Caco-2 (cell line): ENCODE measurements around the gene NEUROG3. TPM values are rescaled to one million over a fixed set of nuclear protein-coding genes. Genes with fewer than 3 reads are reported as not detected.
"Not testable (repeated sequence)": the region's sequence is repeated elsewhere in the genome, so short reads cannot be mapped to it uniquely, and the experiment has no call there.

Experiments
- BruUV-seq: library from RNA; stranded (reverse); fragments of 400-500 nt; replicated peaks from 2 replicates; lab custom pipeline; 2021; lab: Mats Ljungman, UMichigan
- CTCF ChIA-PET: fragments of 300-600 bp; sonication (Branson Sonifier 250); formaldehyde crosslinking; loops from one replicate; lab custom pipeline; 2022; ENCODE audit warnings: antibody characterized with exemption; lab: Charles Lee
- POLR2A ChIA-PET: fragments of 300-600 bp; sonication (Branson Sonifier 250); formaldehyde crosslinking; loops from one replicate; lab custom pipeline; 2022; ENCODE audit warnings: antibody characterized with exemption; lab: Charles Lee
- DNase-seq, 2 experiments: peaks; one replicate each; pipeline versions ENCODE4 v3.0.0 to v3.0.0-alpha.2; 2020 to 2022
- H3K27me3 ChIP-seq: replicated peaks from 2 replicates; pipeline ENCODE4 v1.6.0; 2011; ENCODE audit warnings: low read length; ENCODE audit not compliant: control insufficient read depth, insufficient read depth
- H3K36me3 ChIP-seq: 2 replicates; pipeline ENCODE4 v1.5.1; 2011; ENCODE audit warnings: low read length; ENCODE audit not compliant: control insufficient read depth, insufficient read depth
- H3K4me1 ChIP-seq: fragments of 250-450 bp; sonication (Bioruptor Pico); 2 replicates; pipeline ENCODE4 v1.5.1; 2020; ENCODE audit warnings: mild to moderate bottlenecking
- H3K4me3 ChIP-seq: 2 replicates; pipeline ENCODE4 v1.5.1; 2011; ENCODE audit warnings: low read depth, mild to moderate bottlenecking, control low read depth, low read length
- H3K9me3 ChIP-seq: fragments of 250-450 bp; sonication (Bioruptor Pico); 2 replicates; pipeline ENCODE4 v1.5.1; 2020; ENCODE audit warnings: mild to moderate bottlenecking, moderate library complexity
- H3K27ac Mint-ChIP-seq: one replicate; pipeline ENCODE4 v1.8.0; 2022; ENCODE audit warnings: mixed read lengths; ENCODE audit not compliant: unreplicated experiment
- H3K27me3 Mint-ChIP-seq: one replicate; pipeline ENCODE4 v1.8.0; 2022; ENCODE audit warnings: mixed read lengths; ENCODE audit not compliant: insufficient read depth, unreplicated experiment
- H3K36me3 Mint-ChIP-seq: one replicate; pipeline ENCODE4 v1.8.0; 2022; ENCODE audit warnings: mild to moderate bottlenecking, mixed read lengths; ENCODE audit not compliant: insufficient read depth, unreplicated experiment
- H3K4me1 Mint-ChIP-seq: one replicate; pipeline ENCODE4 v1.8.0; 2022; ENCODE audit warnings: low read depth, mixed read lengths; ENCODE audit not compliant: unreplicated experiment
- H3K4me3 Mint-ChIP-seq: one replicate; pipeline ENCODE4 v1.8.0; 2022; ENCODE audit warnings: mild to moderate bottlenecking, moderate library complexity, mixed read lengths; ENCODE audit not compliant: unreplicated experiment
- H3K9me3 Mint-ChIP-seq: one replicate; pipeline ENCODE4 v1.8.0; 2022; ENCODE audit warnings: mixed read lengths; ENCODE audit not compliant: unreplicated experiment
- CTCF ChIP-seq, 2 experiments: fragments of 200-600 bp in 1 of 2; IDR thresholded peaks; 1 replicate in 1 of 2; 2 replicates in 1 of 2; pipeline versions ENCODE4 v1.5.1 to v1.8.0; 2011 to 2022; ENCODE audit warnings: antibody characterized with exemption in 1 of 2, control low read depth in 1 of 2, inconsistent platforms in 1 of 2, low read depth in 1 of 2, low read length in 1 of 2, mild to moderate bottlenecking in 1 of 2, moderate library complexity in 1 of 2; ENCODE audit not compliant: insufficient read depth in 1 of 2, severe bottlenecking in 1 of 2, unreplicated experiment in 1 of 2
- intact Hi-C: fragments of 100-400 bp; cut with micrococcal nuclease; formaldehyde crosslinking; loops from one replicate; pipeline ENCODE4 v1.10.0; 2022; ENCODE audit not compliant: unreplicated experiment
- total RNA-seq: library from RNA; stranded (reverse); gene quantifications from 2 replicates; pipeline ENCODE4 v1.2.3, GENCODE V29; 2022

The NEUROG3 gene
- total RNA-seq, 1 experiment from 2014 or later = not detected

GRCh38 chr10:69541463-69541862, 31.8 kb downstream of the NEUROG3 start:
- H3K9me3 ChIP-seq = peaks cover 21% of the 10 kb centered on the region
- intact Hi-C loops = no loop called here
- Mint-ChIP-seq H3K36me3 (no peaks in the 10 kb centered on the region), H3K27ac (no peak overlapping the region), H3K4me3 (no peak overlapping the region), H3K27me3 (peaks cover 7% of the 10 kb centered on the region), H3K9me3 (peaks cover 55% of the 10 kb centered on the region), H3K4me1 (no peaks in the 10 kb centered on the region)
- no peak overlapping the region for H3K4me3 ChIP-seq
- H3K4me1 ChIP-seq = no peaks in the 10 kb centered on the region
- H3K36me3 ChIP-seq = no peaks in the 10 kb centered on the region
- CTCF ChIA-PET = no interaction called here
- no peaks in the 10 kb centered on the region for H3K27me3 ChIP-seq
- no peak for DNase-seq
- no peak for TF ChIP-seq CTCF (IDR thresholded peaks at IDR 0.05; ENCODE audit: insufficient read depth in 1 of 2, low read depth in 1 of 2, low read length in 1 of 2, severe bottlenecking in 1 of 2, unreplicated experiment in 1 of 2)
- BruUV-seq = no TSS peak
- POLR2A ChIA-PET = interaction anchor here (0.6 kb wide), 1 partner anchor 44 kb away, joined by 3 read pairs; no protein-coding TSS in a partner anchor

GRCh38 chr10:69538461-69538860, 34.8 kb downstream of the NEUROG3 start:
- Mint-ChIP-seq H3K4me1 (no peaks in the 10 kb centered on the region), H3K36me3 (no peaks in the 10 kb centered on the region), H3K27ac (no peak overlapping the region), H3K9me3 (peaks cover 46% of the 10 kb centered on the region), H3K4me3 (no peak overlapping the region), H3K27me3 (peaks cover 3% of the 10 kb centered on the region)
- H3K9me3 ChIP-seq = peaks cover 21% of the 10 kb centered on the region
- CTCF ChIA-PET = no interaction called here
- H3K4me3 ChIP-seq = no peak overlapping the region
- DNase-seq = no peak
- BruUV-seq = no TSS peak
- H3K36me3 ChIP-seq = no peaks in the 10 kb centered on the region
- no peaks in the 10 kb centered on the region for H3K27me3 ChIP-seq
- intact Hi-C loops = no loop called here
- no peaks in the 10 kb centered on the region for H3K4me1 ChIP-seq
- POLR2A ChIA-PET = no interaction called here
- no peak for TF ChIP-seq CTCF (IDR thresholded peaks at IDR 0.05; ENCODE audit: insufficient read depth in 1 of 2, low read depth in 1 of 2, low read length in 1 of 2, severe bottlenecking in 1 of 2, unreplicated experiment in 1 of 2)

GRCh38 chr10:69537449-69537848, 35.8 kb downstream of the NEUROG3 start:
- H3K9me3 ChIP-seq = peaks cover 24% of the 10 kb centered on the region
- Mint-ChIP-seq H3K4me3 (no peak overlapping the region), H3K4me1 (no peaks in the 10 kb centered on the region), H3K36me3 (no peaks in the 10 kb centered on the region), H3K27me3 (peaks cover 8% of the 10 kb centered on the region), H3K27ac (no peak overlapping the region), H3K9me3 (peaks cover 42% of the 10 kb centered on the region)
- H3K4me1 ChIP-seq = no peaks in the 10 kb centered on the region
- no peak for DNase-seq
- no peak overlapping the region for H3K4me3 ChIP-seq
- TF ChIP-seq CTCF (IDR thresholded peaks at IDR 0.05; ENCODE audit: insufficient read depth in 1 of 2, low read depth in 1 of 2, low read length in 1 of 2, severe bottlenecking in 1 of 2, unreplicated experiment in 1 of 2) = no peak
- no peaks in the 10 kb centered on the region for H3K36me3 ChIP-seq
- POLR2A ChIA-PET = no interaction called here
- CTCF ChIA-PET = no interaction called here
- BruUV-seq = no TSS peak
- intact Hi-C loops = no loop called here
- H3K27me3 ChIP-seq = no peaks in the 10 kb centered on the region

- Mint-ChIP-seq H3K27me3 (peaks cover 11% of the 10 kb centered on the region), H3K9me3 (peaks cover 35% of the 10 kb centered on the region)
- H3K4me3 ChIP-seq, H3K36me3 Mint-ChIP-seq, BruUV-seq, DNase-seq, POLR2A ChIA-PET, H3K4me1 Mint-ChIP-seq, intact Hi-C loops, H3K27me3 ChIP-seq, CTCF ChIA-PET, H3K4me1 ChIP-seq, H3K4me3 Mint-ChIP-seq, H3K27ac Mint-ChIP-seq, H3K36me3 ChIP-seq: not testable (repeated sequence)
- peaks cover 20% of the 10 kb centered on the region for H3K9me3 ChIP-seq
These were observed 36.7 kb downstream of the NEUROG3 start for GRCh38 chr10:69536521-69536920.
